Epithelial cell of proximal tubule (primary cell): ENCODE measurements around the gene REXO5. TPM values are rescaled to one million over a fixed set of nuclear protein-coding genes. Genes with fewer than 3 reads are reported as not detected.

Source experiments
- DNase-seq: peaks from one replicate; pipeline ENCODE4 v3.0.0-alpha.2; 2011; ENCODE audit warnings: low read depth
- H3K4me3 ChIP-seq: 2 replicates; pipeline ENCODE4 v1.5.1; 2011; ENCODE audit warnings: low read depth, mild to moderate bottlenecking, low read length
- total RNA-seq: library from RNA; depleted of rRNA; stranded (reverse); fragments of >200 nt; gene quantifications from 2 replicates; pipeline ENCODE4 v1.2.3, GENCODE V29; 2015
- TF ChIP-seq, protein P1 (sequence below): conservative IDR thresholded peaks from 2 replicates; pipeline ENCODE4 v1.5.1; 2012; ENCODE audit warnings: low read depth, mild to moderate bottlenecking, low read length

Gene REXO5
- total RNA-seq, 1 donor from 2014 or later: 6.5 TPM

DNA sequence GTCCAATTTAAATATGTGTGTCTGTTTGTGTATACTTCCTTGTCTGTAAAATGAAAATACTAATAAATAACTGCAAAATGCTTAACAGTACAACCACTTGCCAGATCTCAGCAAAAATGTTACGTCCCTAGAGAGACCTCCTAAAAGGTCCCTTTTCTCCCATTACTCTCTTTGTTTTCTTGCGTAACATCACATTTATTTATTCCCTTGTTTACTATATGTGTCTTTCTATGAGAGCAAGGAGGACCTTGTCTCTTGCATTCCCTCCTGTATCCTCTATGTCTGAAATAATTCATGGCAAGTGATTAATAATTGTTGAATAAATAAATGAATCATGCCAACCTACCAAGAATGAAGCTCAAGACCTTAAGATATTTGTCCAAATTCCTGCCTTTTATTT is 40.6 kb upstream of the REXO5 start:
- TF ChIP-seq, protein P1, sequence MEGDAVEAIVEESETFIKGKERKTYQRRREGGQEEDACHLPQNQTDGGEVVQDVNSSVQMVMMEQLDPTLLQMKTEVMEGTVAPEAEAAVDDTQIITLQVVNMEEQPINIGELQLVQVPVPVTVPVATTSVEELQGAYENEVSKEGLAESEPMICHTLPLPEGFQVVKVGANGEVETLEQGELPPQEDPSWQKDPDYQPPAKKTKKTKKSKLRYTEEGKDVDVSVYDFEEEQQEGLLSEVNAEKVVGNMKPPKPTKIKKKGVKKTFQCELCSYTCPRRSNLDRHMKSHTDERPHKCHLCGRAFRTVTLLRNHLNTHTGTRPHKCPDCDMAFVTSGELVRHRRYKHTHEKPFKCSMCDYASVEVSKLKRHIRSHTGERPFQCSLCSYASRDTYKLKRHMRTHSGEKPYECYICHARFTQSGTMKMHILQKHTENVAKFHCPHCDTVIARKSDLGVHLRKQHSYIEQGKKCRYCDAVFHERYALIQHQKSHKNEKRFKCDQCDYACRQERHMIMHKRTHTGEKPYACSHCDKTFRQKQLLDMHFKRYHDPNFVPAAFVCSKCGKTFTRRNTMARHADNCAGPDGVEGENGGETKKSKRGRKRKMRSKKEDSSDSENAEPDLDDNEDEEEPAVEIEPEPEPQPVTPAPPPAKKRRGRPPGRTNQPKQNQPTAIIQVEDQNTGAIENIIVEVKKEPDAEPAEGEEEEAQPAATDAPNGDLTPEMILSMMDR: no peak
- no peak overlapping the region for H3K4me3 ChIP-seq
- DNase-seq: no peak

DNA sequence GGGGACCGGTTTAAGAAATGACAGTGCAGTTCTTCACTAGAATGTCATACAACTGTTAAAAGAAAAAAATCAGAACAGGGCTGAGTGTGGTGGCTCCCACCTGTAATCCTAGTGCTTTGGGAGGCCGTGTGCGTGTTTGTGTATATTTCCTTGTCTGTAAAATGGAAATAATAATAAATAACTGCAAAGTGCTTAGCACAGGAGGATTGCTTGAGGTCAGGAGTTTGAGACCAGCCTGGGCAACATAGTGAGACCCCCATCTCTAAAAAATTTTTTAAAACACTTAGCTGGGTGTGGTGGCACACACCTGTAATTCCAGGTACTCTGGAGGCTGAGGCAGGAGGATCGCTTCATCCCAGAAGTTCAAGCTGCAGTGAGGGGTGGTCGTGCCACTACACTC is 40.0 kb upstream of the REXO5 start:
- H3K4me3 ChIP-seq: no peak overlapping the region
- TF ChIP-seq, protein P1: no peak
- DNase-seq: no peak

DNA sequence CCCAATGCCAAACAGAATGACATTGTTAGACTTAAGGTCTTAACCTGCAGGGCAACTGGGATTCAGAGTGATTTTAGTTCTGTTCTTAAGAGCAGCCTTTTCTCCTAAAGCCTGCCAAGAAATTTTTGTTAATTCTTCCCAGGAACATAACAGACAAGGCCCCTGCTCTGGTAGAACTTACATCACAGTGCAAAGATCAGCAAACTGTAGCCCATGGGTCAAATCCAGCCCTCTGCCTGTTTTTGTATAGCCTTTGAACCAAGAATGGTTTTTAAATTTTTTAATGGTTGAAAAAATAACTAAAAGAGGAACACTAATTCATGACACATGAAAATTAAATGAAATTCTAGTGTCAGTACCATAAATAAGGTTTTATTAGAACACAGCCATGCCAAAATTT is 38.8 kb upstream of the REXO5 start:
- no peak for DNase-seq
- H3K4me3 ChIP-seq: no peak overlapping the region
- TF ChIP-seq, protein P1: no peak

DNA sequence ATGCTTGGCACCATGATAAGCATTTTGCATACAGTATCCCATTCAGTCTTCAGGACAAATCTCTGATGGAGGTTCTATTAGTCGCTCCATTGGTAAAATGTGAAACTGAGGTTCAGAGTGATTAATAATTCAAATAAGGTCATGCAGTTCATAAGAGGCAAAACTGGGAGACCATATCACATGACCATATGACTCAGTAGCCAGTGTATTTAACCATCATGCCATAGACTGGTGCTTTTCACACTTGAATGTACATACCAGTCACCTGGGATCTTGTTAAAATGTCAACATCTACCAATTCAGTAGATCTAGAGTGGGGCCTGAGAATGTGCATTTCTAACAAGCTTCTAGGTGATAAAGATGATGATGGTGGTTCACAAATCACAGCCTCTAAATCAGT is 38.2 kb upstream of the REXO5 start:
- no peak overlapping the region for H3K4me3 ChIP-seq
- peak; percentile 52 for DNase-seq
- TF ChIP-seq, protein P1: no peak

DNA sequence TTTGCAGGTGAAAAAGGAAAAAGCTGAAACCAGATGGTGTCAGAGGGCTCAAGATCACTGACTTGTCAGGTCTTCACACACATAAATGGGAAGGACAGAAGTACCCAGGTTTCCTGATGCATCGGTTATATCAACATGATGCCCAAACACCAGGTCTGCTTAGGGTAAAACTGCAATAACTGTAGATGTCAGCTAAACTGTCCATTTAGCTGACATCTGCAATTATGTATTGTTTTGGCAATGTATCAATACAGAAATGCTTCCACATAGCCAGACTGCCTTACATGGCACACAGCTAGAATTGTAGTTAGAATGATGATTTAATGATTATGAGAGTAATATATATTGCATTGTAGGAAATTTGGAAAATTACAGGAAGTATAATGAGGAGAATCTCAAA is 37.5 kb upstream of the REXO5 start:
- no peak overlapping the region for H3K4me3 ChIP-seq
- TF ChIP-seq, protein P1: no peak
- DNase-seq: no peak

DNA sequence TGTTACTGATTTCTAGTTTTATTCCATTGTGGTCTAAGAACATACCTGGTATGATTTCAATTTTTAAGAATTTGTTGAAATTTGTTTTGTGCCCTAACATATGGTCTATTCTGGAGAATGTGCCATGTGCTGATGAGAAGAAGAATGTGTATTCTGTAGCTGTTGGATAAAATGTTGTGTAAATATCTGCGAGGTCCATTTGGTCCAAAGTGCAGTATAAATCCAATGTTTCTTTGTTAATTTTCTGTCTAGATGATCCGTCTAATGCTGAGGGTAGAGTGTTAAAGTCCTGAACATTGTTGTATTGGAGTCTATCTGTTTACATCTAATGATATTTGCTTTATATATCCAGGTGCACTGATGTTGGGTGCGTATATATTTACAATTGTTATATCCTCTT is 32.6 kb upstream of the REXO5 start:
- TF ChIP-seq, protein P1: no peak
- no peak overlapping the region for H3K4me3 ChIP-seq
- DNase-seq: no peak

DNA sequence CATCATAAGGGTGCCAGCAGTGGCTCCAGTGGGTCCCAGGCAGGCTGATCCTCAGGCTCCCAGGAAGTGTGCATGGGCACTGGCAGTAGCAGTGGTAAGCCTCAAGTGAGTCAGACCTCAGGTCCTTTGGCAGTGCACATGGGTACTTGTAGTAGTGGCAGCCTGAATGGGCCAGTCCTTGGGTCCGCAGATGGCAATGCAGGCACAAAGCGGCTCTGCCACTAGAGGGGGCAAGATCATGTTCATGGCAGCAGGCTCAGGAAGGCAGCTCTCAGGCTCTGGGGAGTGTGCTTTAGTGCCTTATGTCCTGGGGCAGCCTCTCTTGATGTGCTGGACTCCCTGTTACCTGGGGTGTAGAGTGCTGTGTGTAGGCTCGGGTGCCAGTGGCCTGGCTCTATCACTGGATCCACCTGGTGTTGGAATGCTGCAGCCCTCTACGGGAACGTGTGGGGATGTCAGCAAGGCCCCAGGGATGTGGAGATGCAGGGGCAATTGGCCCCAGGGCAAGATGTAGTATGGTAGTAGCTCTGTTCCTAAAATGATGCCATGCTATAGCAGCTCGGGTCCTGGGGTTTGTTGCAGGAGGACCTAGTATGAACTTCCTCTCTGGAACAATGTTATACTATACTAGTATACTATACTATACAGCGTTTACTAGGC is 31.5 kb upstream of the REXO5 start:
- DNase-seq: no peak
- no peak overlapping the region for H3K4me3 ChIP-seq
- TF ChIP-seq, protein P1: peak; percentile 83
